Activated B cell treated with CpG ODN at 0.5 μM for 24 hours (primary cell): ENCODE results near the gene MSI2. TPM values are rescaled to one million over a fixed set of nuclear protein-coding genes. Genes with fewer than 3 reads are reported as not detected.

ENCODE experiments used
- ATAC-seq: fragments of 200-7000 bp; cut with Tn5 transposase; one replicate; pipeline ENCODE4 v1.10.0; 2021; ENCODE audit warnings: low read depth, mild to moderate bottlenecking, moderate library complexity
- CTCF ChIA-PET: fragments of 350-600 bp; sonication (Branson Sonifier 250); formaldehyde crosslinking; loops from one replicate; lab custom pipeline; 2021; ENCODE audit warnings: antibody characterized with exemption; lab: Charles Lee
- POLR2A ChIA-PET: fragments of 350-600 bp; sonication (Branson Sonifier 250); formaldehyde crosslinking; loops from one replicate; lab custom pipeline; 2021; ENCODE audit warnings: antibody characterized with exemption; lab: Charles Lee
- DNase-seq: peaks from one replicate; pipeline ENCODE4 v3.0.0; 2022
- H3K27ac Mint-ChIP-seq: one replicate; pipeline ENCODE4 v1.8.0; 2020; ENCODE audit warnings: mixed read lengths
- H3K27me3 Mint-ChIP-seq: one replicate; pipeline ENCODE4 v1.8.0; 2021; ENCODE audit warnings: mixed read lengths
- H3K36me3 Mint-ChIP-seq: one replicate; pipeline ENCODE4 v1.8.0; 2021; ENCODE audit warnings: low read depth, mixed read lengths
- H3K4me1 Mint-ChIP-seq: one replicate; pipeline ENCODE4 v1.8.0; 2021; ENCODE audit warnings: mixed read lengths
- H3K4me3 Mint-ChIP-seq: one replicate; pipeline ENCODE4 v1.8.0; 2020; ENCODE audit warnings: mild to moderate bottlenecking, mixed read lengths
- H3K9me3 Mint-ChIP-seq: one replicate; pipeline ENCODE4 v1.8.0; 2020; ENCODE audit warnings: mixed read lengths
- CTCF ChIP-seq: fragments of 200-600 bp; IDR thresholded peaks from one replicate; pipeline ENCODE4 v1.8.0; 2022; ENCODE audit warnings: antibody characterized with exemption, mild to moderate bottlenecking
- intact Hi-C: fragments of 100-400 bp; cut with micrococcal nuclease; formaldehyde crosslinking; loops from one replicate; pipeline ENCODE4 v1.15.1; 2024
- total RNA-seq: library from RNA; stranded (reverse); gene quantifications from 2 replicates; pipeline ENCODE4 v1.2.3, GENCODE V29; 2022

The MSI2 gene
- total RNA-seq, 1 donor from 2014 or later: 102 TPM

GRCh38 chr17:57396511-57396921 is 140.2 kb downstream of the MSI2 start:
- H3K27ac Mint-ChIP-seq: no peak overlapping the region
- intact Hi-C loops: no loop called here
- H3K4me3 Mint-ChIP-seq: no peak overlapping the region
- TF ChIP-seq CTCF: no peak
- DNase-seq (no peak), ATAC-seq (no peak)
- peaks cover 33% of the 10 kb centered on the region for H3K36me3 Mint-ChIP-seq
- H3K4me1 Mint-ChIP-seq: no peaks in the 10 kb centered on the region
- no peaks in the 10 kb centered on the region for H3K27me3 Mint-ChIP-seq
- peaks cover 7% of the 10 kb centered on the region for H3K9me3 Mint-ChIP-seq
- ChIA-PET POLR2A (no interaction called here), CTCF (no interaction called here)

- Mint-ChIP-seq H3K4me1 (no peaks in the 10 kb centered on the region), H3K27ac (peak overlapping the region; percentile 43), H3K27me3 (no peaks in the 10 kb centered on the region), H3K4me3 (no peak overlapping the region), H3K36me3 (peaks cover 40% of the 10 kb centered on the region), H3K9me3 (peaks cover 7% of the 10 kb centered on the region)
- intact Hi-C loops: no loop called here
- POLR2A ChIA-PET: no interaction called here
- DNase-seq (no peak), ATAC-seq (no peak)
- TF ChIP-seq CTCF: no peak
- CTCF ChIA-PET: no interaction called here
Measured at GRCh38 chr17:57397402-57397801, 141.1 kb downstream of the MSI2 start.

GRCh38 chr17:57399690-57400089 is 143.4 kb downstream of the MSI2 start:
- DNase-seq (no peak), ATAC-seq (peak; percentile 34)
- H3K4me1 Mint-ChIP-seq: no peaks in the 10 kb centered on the region
- H3K36me3 Mint-ChIP-seq: peaks cover 45% of the 10 kb centered on the region
- no peaks in the 10 kb centered on the region for H3K9me3 Mint-ChIP-seq
- no peak for TF ChIP-seq CTCF
- H3K27me3 Mint-ChIP-seq: no peaks in the 10 kb centered on the region
- no peak overlapping the region for H3K27ac Mint-ChIP-seq
- ChIA-PET POLR2A (no interaction called here), CTCF (interaction anchor here (1.0 to 2.0 kb wide), 2 partner anchors 142 to 156 kb away, joined by 3 to 7 read pairs; no protein-coding TSS in a partner anchor)
- intact Hi-C loops: loop anchor here (10.0 kb wide), 1 partner anchor 345 kb away; the partner anchor contains the start of gene CCDC182
- H3K4me3 Mint-ChIP-seq: no peak overlapping the region

- intact Hi-C loops: loop anchor here (10.0 kb wide), 1 partner anchor 344 kb away; the partner anchor contains the start of gene CCDC182
- Mint-ChIP-seq H3K4me1 (no peaks in the 10 kb centered on the region), H3K36me3 (peaks cover 49% of the 10 kb centered on the region), H3K4me3 (no peak overlapping the region), H3K27ac (no peak overlapping the region), H3K9me3 (no peaks in the 10 kb centered on the region), H3K27me3 (no peaks in the 10 kb centered on the region)
- DNase-seq: no peak
- TF ChIP-seq CTCF: no peak
- ATAC-seq: no peak
- POLR2A ChIA-PET: interaction anchor here (0.7 to 0.8 kb wide), 3 partner anchors 11 to 551 kb away, joined by 3 read pairs; no protein-coding TSS in a partner anchor
- CTCF ChIA-PET: interaction anchor here (1.0 kb wide), 1 partner anchor 143 kb away, joined by 3 read pairs; no protein-coding TSS in a partner anchor
Measured at GRCh38 chr17:57400648-57401047, 144.3 kb downstream of the MSI2 start.

- Mint-ChIP-seq H3K36me3 (peaks cover 52% of the 10 kb centered on the region), H3K9me3 (no peaks in the 10 kb centered on the region), H3K27ac (no peak overlapping the region), H3K4me1 (peaks cover 4% of the 10 kb centered on the region), H3K4me3 (no peak overlapping the region), H3K27me3 (no peaks in the 10 kb centered on the region)
- CTCF ChIA-PET: interaction anchor here (0.9 kb wide), 1 partner anchor 90 kb away, joined by 3 read pairs; no protein-coding TSS in a partner anchor
- ATAC-seq: no peak
- DNase-seq: no peak
- POLR2A ChIA-PET: no interaction called here
- TF ChIP-seq CTCF: no peak
- intact Hi-C loops: loop anchor here (10.0 kb wide), 1 partner anchor 343 kb away; the partner anchor contains the start of gene CCDC182
Measured at GRCh38 chr17:57401556-57402488, 145.5 kb downstream of the MSI2 start.
